Breast epithelium (tissue), 3 donors: ENCODE data around the gene OOSP3.

Experiments used
- POLR2A ChIP-seq: fragments of 450-650 bp; IDR thresholded peaks from one replicate; pipeline ENCODE4 v1.6.1; 2016; ENCODE audit warnings: antibody characterized with exemption, mild to moderate bottlenecking, moderate library complexity
- POLR2AphosphoS5 ChIP-seq, 3 donors: sonication (generic); formaldehyde crosslinking; IDR thresholded peaks; one replicate each; pipeline ENCODE4 v1.6.1; 2017; ENCODE audit warnings: antibody characterized with exemption in 3 of 3
- TF ChIP-seq, protein P1 (sequence below), 3 donors: fragments of 450-650 bp; IDR thresholded peaks; one replicate each; pipeline ENCODE4 v1.5.1; 2016 to 2017; ENCODE audit warnings: antibody characterized with exemption in 3 of 3, mild to moderate bottlenecking in 3 of 3, moderate library complexity in 3 of 3

DNA sequence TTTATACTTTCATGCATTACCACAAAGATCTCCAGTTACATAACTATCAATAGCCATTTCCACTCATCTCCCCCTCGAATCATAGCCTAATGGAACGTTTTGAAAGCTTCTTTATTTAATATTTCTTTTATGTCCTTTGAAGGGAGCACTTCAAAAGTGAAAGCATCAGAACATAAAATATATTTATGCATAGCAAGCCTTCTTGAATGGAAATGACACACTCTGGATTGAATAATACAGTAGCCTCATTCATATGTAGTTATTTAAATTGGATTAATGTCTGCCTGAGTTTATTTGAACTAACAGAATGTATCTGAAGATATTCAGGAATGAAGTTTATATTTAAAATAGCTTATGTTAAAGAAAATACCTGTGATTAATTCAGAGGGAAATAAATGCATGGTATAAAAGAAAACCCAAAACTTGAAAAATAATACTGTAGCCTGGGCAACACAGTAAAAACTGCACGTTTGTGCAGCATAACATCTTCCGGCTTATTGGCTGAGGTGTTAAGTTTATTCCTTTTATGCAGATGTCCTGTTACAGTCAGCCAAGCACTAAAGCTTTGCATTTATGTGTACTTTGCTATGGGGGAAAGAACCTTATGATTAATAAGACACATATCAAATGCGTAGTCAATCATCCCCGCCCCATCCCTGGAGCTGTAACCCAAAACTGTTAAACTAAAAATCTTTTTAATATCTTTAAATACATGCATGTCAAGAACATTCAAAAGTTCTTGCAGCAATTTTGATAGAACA is 22.0 kb downstream of the OOSP3 start:
- TF ChIP-seq, protein P1, sequence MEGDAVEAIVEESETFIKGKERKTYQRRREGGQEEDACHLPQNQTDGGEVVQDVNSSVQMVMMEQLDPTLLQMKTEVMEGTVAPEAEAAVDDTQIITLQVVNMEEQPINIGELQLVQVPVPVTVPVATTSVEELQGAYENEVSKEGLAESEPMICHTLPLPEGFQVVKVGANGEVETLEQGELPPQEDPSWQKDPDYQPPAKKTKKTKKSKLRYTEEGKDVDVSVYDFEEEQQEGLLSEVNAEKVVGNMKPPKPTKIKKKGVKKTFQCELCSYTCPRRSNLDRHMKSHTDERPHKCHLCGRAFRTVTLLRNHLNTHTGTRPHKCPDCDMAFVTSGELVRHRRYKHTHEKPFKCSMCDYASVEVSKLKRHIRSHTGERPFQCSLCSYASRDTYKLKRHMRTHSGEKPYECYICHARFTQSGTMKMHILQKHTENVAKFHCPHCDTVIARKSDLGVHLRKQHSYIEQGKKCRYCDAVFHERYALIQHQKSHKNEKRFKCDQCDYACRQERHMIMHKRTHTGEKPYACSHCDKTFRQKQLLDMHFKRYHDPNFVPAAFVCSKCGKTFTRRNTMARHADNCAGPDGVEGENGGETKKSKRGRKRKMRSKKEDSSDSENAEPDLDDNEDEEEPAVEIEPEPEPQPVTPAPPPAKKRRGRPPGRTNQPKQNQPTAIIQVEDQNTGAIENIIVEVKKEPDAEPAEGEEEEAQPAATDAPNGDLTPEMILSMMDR (IDR thresholded peaks at IDR 0.05) = no peak
- TF ChIP-seq POLR2AphosphoS5 (IDR thresholded peaks at IDR 0.05) (no peak), POLR2A (no peak)
